SK-N-SH treated with all-trans-retinoic acid at 6 μM for 48 hours (cell line): ENCODE measurements around the gene INO80B.

Experiments used
- ARNTL ChIP-seq: fragments of 450-650 bp; formaldehyde crosslinking; IDR thresholded peaks from 2 replicates; pipeline ENCODE4 v1.5.0; 2020; ENCODE audit warnings: low read depth, mild to moderate bottlenecking, moderate library complexity, borderline replicate concordance
- BACH2 ChIP-seq: fragments of 250-450 bp; sonication (Bioruptor Pico); IDR thresholded peaks from 2 replicates; pipeline ENCODE4 v1.9.0; 2021; ENCODE audit warnings: mild to moderate bottlenecking, borderline replicate concordance
- CREB5 ChIP-seq: fragments of 250-450 bp; sonication (Bioruptor Pico); IDR thresholded peaks from 2 replicates; pipeline ENCODE4 v1.5.1; 2020; ENCODE audit warnings: low read depth, mild to moderate bottlenecking, moderate library complexity
- GLIS3 ChIP-seq: fragments of 250-450 bp; sonication (Bioruptor Pico); IDR thresholded peaks from 2 replicates; pipeline ENCODE4 v1.5.0; 2020; ENCODE audit warnings: mild to moderate bottlenecking, moderate library complexity
- PPARA ChIP-seq: fragments of 250-450 bp; sonication (Bioruptor Pico); IDR thresholded peaks from 2 replicates; pipeline ENCODE4 v1.5.0; 2020; ENCODE audit warnings: mild to moderate bottlenecking, borderline replicate concordance
- RARB ChIP-seq: fragments of 250-450 bp; sonication (Bioruptor Pico); IDR thresholded peaks from 2 replicates; pipeline ENCODE4 v1.8.0; 2021; ENCODE audit warnings: mild to moderate bottlenecking, moderate library complexity
- ZC3H10 ChIP-seq: fragments of 250-450 bp; sonication (Bioruptor Pico); IDR thresholded peaks from 2 replicates; pipeline ENCODE4 v1.5.1; 2021; ENCODE audit warnings: mild to moderate bottlenecking, moderate library complexity
- ZFP3 ChIP-seq: fragments of 250-450 bp; sonication (Bioruptor Pico); IDR thresholded peaks from 2 replicates; pipeline ENCODE4 v1.5.0; 2020; ENCODE audit warnings: mild to moderate bottlenecking, moderate library complexity

GRCh38 chr2:74444498-74445318 lies 10.2 kb upstream of the INO80B start:
- TF ChIP-seq GLIS3 (CRISPR knock-in tag) (no peak), BACH2 (CRISPR knock-in tag) (no peak), PPARA (CRISPR knock-in tag) (no peak), ZFP3 (CRISPR knock-in tag) (no peak), RARB (CRISPR knock-in tag) (no peak), ARNTL (CRISPR knock-in tag) (no peak), CREB5 (CRISPR knock-in tag) (no peak), ZC3H10 (no peak)
